ENCODE data around the gene ASH1L. TPM values are rescaled to one million over a fixed set of nuclear protein-coding genes. Genes with fewer than 3 reads are reported as not detected.

The ASH1L gene
- total and polyA plus RNA-seq, 9 of the 15 experiments (the other 6 are each of a cell fraction or from before 2014, with no cell fraction given), result 2.0 to 23.3 (median 14.6) TPM

DNA sequence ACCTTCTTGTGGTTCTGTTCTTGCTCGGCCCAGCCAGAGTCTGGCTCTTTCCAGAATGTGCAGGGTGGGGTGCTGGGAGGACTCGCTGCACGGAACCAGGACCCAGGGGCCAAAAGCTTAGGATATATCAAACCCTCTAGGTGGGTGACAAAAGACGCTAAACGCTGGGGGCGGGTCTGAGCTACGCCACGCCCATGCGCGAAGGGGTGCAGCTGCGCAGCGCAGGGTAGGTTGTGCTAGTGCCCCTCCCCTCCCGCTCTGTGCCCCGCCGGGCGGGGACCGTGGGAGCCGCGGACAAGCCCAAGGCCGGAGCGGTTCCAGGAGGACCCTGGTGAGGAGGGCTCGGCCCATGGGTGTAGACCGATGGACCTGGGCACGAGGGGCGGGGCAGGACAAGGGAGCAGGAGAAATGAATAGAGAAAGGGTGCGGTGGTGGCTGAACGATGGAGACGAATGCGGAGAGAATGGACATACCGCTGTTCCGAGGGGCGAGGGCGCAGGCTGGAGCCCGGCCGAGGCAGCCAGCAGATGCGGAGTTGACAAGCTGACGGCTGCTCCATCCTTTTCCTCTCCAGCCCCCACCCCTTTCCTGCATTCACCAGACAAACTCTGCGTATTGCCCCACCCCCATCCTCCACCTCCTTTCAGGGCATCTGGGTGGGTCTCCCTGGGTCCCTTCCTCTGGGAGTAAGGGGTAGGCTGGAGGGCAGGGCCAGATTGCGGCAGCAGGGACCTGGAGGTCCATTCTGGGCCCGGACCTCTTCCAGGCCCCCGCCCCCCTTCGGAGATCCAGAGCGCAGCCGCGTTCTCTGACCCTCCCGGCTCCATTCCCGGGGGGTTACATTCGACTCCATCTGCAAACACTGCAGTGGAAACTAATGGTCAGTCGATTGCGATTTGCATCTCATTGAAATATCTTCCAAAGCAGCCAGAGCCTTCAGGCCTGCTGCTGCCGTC, 241.7 kb downstream of the ASH1L start, which contains the start of gene RUSC1 (continued):
- TF ChIP-seq, protein P1, sequence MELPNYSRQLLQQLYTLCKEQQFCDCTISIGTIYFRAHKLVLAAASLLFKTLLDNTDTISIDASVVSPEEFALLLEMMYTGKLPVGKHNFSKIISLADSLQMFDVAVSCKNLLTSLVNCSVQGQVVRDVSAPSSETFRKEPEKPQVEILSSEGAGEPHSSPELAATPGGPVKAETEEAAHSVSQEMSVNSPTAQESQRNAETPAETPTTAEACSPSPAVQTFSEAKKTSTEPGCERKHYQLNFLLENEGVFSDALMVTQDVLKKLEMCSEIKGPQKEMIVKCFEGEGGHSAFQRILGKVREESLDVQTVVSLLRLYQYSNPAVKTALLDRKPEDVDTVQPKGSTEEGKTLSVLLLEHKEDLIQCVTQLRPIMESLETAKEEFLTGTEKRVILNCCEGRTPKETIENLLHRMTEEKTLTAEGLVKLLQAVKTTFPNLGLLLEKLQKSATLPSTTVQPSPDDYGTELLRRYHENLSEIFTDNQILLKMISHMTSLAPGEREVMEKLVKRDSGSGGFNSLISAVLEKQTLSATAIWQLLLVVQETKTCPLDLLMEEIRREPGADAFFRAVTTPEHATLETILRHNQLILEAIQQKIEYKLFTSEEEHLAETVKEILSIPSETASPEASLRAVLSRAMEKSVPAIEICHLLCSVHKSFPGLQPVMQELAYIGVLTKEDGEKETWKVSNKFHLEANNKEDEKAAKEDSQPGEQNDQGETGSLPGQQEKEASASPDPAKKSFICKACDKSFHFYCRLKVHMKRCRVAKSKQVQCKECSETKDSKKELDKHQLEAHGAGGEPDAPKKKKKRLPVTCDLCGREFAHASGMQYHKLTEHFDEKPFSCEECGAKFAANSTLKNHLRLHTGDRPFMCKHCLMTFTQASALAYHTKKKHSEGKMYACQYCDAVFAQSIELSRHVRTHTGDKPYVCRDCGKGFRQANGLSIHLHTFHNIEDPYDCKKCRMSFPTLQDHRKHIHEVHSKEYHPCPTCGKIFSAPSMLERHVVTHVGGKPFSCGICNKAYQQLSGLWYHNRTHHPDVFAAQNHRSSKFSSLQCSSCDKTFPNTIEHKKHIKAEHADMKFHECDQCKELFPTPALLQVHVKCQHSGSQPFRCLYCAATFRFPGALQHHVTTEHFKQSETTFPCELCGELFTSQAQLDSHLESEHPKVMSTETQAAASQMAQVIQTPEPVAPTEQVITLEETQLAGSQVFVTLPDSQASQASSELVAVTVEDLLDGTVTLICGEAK (IDR thresholded peaks at IDR 0.05), result no peak
- TF ChIP-seq, protein P1 (CRISPR knock-in tag; IDR thresholded peaks at IDR 0.05), result no peak
- no peak for TF ChIP-seq HEY1 (CRISPR knock-in tag; IDR thresholded peaks at IDR 0.05; ENCODE audit: borderline replicate concordance)
- TF ChIP-seq ZNF175 (CRISPR knock-in tag; IDR thresholded peaks at IDR 0.05; ENCODE audit: low read depth), result no peak
- TF ChIP-seq, protein P2, sequence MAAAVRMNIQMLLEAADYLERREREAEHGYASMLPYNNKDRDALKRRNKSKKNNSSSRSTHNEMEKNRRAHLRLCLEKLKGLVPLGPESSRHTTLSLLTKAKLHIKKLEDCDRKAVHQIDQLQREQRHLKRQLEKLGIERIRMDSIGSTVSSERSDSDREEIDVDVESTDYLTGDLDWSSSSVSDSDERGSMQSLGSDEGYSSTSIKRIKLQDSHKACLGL (CRISPR knock-in tag; IDR thresholded peaks at IDR 0.05; ENCODE audit: borderline replicate concordance, poor library complexity, severe bottlenecking), result no peak
- no peak for TF ChIP-seq JUNB (CRISPR knock-in tag; conservative IDR thresholded peaks at IDR 0.05)
- no peak for TF ChIP-seq ZNF41 (CRISPR knock-in tag; conservative IDR thresholded peaks at IDR 0.05)
- no peak for TF ChIP-seq FOXA3 (CRISPR knock-in tag; conservative IDR thresholded peaks at IDR 0.05 in 1 of 2, IDR thresholded peaks at IDR 0.05 in 1 of 2)
- TF ChIP-seq MAZ (CRISPR knock-in tag; conservative IDR thresholded peaks at IDR 0.05 in 1 of 2, IDR thresholded peaks at IDR 0.05 in 1 of 2), result peak; percentile 40 to 60; a peak in 3 of 4 replicates
- TF ChIP-seq, protein P3, sequence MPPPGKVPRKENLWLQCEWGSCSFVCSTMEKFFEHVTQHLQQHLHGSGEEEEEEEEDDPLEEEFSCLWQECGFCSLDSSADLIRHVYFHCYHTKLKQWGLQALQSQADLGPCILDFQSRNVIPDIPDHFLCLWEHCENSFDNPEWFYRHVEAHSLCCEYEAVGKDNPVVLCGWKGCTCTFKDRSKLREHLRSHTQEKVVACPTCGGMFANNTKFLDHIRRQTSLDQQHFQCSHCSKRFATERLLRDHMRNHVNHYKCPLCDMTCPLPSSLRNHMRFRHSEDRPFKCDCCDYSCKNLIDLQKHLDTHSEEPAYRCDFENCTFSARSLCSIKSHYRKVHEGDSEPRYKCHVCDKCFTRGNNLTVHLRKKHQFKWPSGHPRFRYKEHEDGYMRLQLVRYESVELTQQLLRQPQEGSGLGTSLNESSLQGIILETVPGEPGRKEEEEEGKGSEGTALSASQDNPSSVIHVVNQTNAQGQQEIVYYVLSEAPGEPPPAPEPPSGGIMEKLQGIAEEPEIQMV (tag; conservative IDR thresholded peaks at IDR 0.05; ENCODE audit: low read depth), result no peak
- TF ChIP-seq ZNF133 (CRISPR knock-in tag; IDR thresholded peaks at IDR 0.05), result no peak
- no peak for TF ChIP-seq NFRKB (IDR thresholded peaks at IDR 0.05; ENCODE audit: low read depth)
- TF ChIP-seq PHB (CRISPR knock-in tag; IDR thresholded peaks at IDR 0.05), result no peak
- TF ChIP-seq, protein P4, sequence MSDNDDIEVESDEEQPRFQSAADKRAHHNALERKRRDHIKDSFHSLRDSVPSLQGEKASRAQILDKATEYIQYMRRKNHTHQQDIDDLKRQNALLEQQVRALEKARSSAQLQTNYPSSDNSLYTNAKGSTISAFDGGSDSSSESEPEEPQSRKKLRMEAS (CRISPR knock-in tag; IDR thresholded peaks at IDR 0.05), result no peak
- no peak for TF ChIP-seq U2AF2 (optimal IDR thresholded peaks at IDR 0.05; ENCODE audit: low read depth, low read length)
- TF ChIP-seq TRIM28 (IDR thresholded peaks at IDR 0.05), result no peak
